ENCODE measurements around the gene KIF22.

KIF22 gene

GRCh38 chr16:29843931-29844330, 53.4 kb downstream of the KIF22 start:
- DNase-seq, result no peak

GRCh38 chr16:29844575-29845331, 54.2 kb downstream of the KIF22 start:
- no peak for DNase-seq

GRCh38 chr16:29845656-29846055, 55.1 kb downstream of the KIF22 start:
- DNase-seq, result no peak

- DNase-seq, result peak; percentile 86
Measured at GRCh38 chr16:29848420-29849297, 58.1 kb downstream of the KIF22 start.

- DNase-seq, result no peak
Measured at GRCh38 chr16:29849505-29849904, 59.0 kb downstream of the KIF22 start.

- DNase-seq, result no peak
Measured at GRCh38 chr16:29850998-29851397, 60.4 kb downstream of the KIF22 start.

GRCh38 chr16:29852654-29853053, 62.1 kb downstream of the KIF22 start:
- no peak for DNase-seq

GRCh38 chr16:29854520-29855100, 64.1 kb downstream of the KIF22 start:
- DNase-seq, result no peak

Data from stimulated activated CD4-positive, alpha-beta T cell treated with anti-CD3 and anti-CD28 coated beads, Interleukin-4, amount 100 ng/mL, for 1 hour (primary cell).